ENCODE data around the gene DOLK.
"Not testable (repeated sequence)": the region's sequence is repeated elsewhere in the genome, so short reads cannot be mapped to it uniquely, and the experiment has no call there.

GRCh38 chr9:128961403-128961802 is 14.0 kb upstream of the DOLK start:
- TF ChIP-seq, protein P1, sequence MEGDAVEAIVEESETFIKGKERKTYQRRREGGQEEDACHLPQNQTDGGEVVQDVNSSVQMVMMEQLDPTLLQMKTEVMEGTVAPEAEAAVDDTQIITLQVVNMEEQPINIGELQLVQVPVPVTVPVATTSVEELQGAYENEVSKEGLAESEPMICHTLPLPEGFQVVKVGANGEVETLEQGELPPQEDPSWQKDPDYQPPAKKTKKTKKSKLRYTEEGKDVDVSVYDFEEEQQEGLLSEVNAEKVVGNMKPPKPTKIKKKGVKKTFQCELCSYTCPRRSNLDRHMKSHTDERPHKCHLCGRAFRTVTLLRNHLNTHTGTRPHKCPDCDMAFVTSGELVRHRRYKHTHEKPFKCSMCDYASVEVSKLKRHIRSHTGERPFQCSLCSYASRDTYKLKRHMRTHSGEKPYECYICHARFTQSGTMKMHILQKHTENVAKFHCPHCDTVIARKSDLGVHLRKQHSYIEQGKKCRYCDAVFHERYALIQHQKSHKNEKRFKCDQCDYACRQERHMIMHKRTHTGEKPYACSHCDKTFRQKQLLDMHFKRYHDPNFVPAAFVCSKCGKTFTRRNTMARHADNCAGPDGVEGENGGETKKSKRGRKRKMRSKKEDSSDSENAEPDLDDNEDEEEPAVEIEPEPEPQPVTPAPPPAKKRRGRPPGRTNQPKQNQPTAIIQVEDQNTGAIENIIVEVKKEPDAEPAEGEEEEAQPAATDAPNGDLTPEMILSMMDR (IDR thresholded peaks at IDR 0.05): not testable (repeated sequence)
- not testable (repeated sequence) for TF ChIP-seq POLR2A (IDR thresholded peaks at IDR 0.05)
